H7 (cell line): ENCODE measurements around the gene GSG1L. TPM values are rescaled to one million over a fixed set of nuclear protein-coding genes. Genes with fewer than 3 reads are reported as not detected.

Experiments used
- DNase-seq: peaks from one replicate; pipeline ENCODE4 v3.0.0; 2012
- H3K27me3 ChIP-seq: 2 replicates; pipeline ENCODE4 v1.6.0; 2011; ENCODE audit warnings: mild to moderate bottlenecking, low read length; ENCODE audit not compliant: control insufficient read depth, insufficient read depth
- H3K36me3 ChIP-seq: replicated peaks from 2 replicates; pipeline ENCODE4 v1.5.1; 2011; ENCODE audit warnings: low read length; ENCODE audit not compliant: control insufficient read depth, insufficient read depth
- H3K4me3 ChIP-seq: 2 replicates; pipeline ENCODE4 v1.5.1; 2011; ENCODE audit warnings: low read depth, mild to moderate bottlenecking, control low read depth, low read length, moderate library complexity; ENCODE audit not compliant: insufficient read depth
- total RNA-seq: library from RNA; depleted of rRNA; stranded (reverse); fragments of >200 nt; shearing (Covaris generic); gene quantifications from 2 replicates; pipeline ENCODE4 v1.2.3, GENCODE V29; 2014

Gene GSG1L
- total RNA-seq, 1 experiment from 2014 or later = not detected

GRCh38 chr16:27862953-27863352 lies 200.6 kb downstream of the GSG1L start:
- DNase-seq = no peak

GRCh38 chr16:27860091-27860490 lies 203.4 kb downstream of the GSG1L start:
- no peaks in the 10 kb centered on the region for H3K36me3 ChIP-seq
- H3K27me3 ChIP-seq = no peaks in the 10 kb centered on the region
- no peak overlapping the region for H3K4me3 ChIP-seq
- no peak for DNase-seq

More at GRCh38 chr16:27862953-27863352, 200.6 kb downstream of the GSG1L start:
- Histone ChIP-seq H3K4me3 (no peak overlapping the region), H3K36me3 (no peaks in the 10 kb centered on the region), H3K27me3 (no peaks in the 10 kb centered on the region)

GRCh38 chr16:27859020-27859419 lies 204.5 kb downstream of the GSG1L start:
- peak; percentile 70 for DNase-seq
- H3K4me3 ChIP-seq = no peak overlapping the region
- no peaks in the 10 kb centered on the region for H3K27me3 ChIP-seq
- no peaks in the 10 kb centered on the region for H3K36me3 ChIP-seq

GRCh38 chr16:27853651-27854050 lies 209.9 kb downstream of the GSG1L start:
- Histone ChIP-seq H3K27me3 (no peaks in the 10 kb centered on the region), H3K4me3 (no peak overlapping the region), H3K36me3 (no peaks in the 10 kb centered on the region)
- DNase-seq = no peak

- Histone ChIP-seq H3K4me3 (no peak overlapping the region), H3K36me3 (no peaks in the 10 kb centered on the region), H3K27me3 (no peaks in the 10 kb centered on the region)
- DNase-seq = no peak
Measured at GRCh38 chr16:27853101-27853500, 210.4 kb downstream of the GSG1L start.

- Histone ChIP-seq H3K27me3 (no peaks in the 10 kb centered on the region), H3K4me3 (no peak overlapping the region), H3K36me3 (no peaks in the 10 kb centered on the region)
- no peak for DNase-seq
Measured at GRCh38 chr16:27852681-27853080, 210.8 kb downstream of the GSG1L start.

- Histone ChIP-seq H3K4me3 (no peak overlapping the region), H3K27me3 (no peaks in the 10 kb centered on the region), H3K36me3 (no peaks in the 10 kb centered on the region)
Measured at GRCh38 chr16:27852116-27852515, 211.4 kb downstream of the GSG1L start.

GRCh38 chr16:27851586-27851985 lies 211.9 kb downstream of the GSG1L start:
- no peaks in the 10 kb centered on the region for H3K36me3 ChIP-seq
- H3K27me3 ChIP-seq = no peaks in the 10 kb centered on the region
- no peak overlapping the region for H3K4me3 ChIP-seq
- no peak for DNase-seq

More at GRCh38 chr16:27852116-27852515, 211.4 kb downstream of the GSG1L start:
- no peak for DNase-seq

GRCh38 chr16:27849621-27850020 lies 213.9 kb downstream of the GSG1L start:
- DNase-seq = no peak
- no peak overlapping the region for H3K4me3 ChIP-seq
- no peaks in the 10 kb centered on the region for H3K27me3 ChIP-seq
- H3K36me3 ChIP-seq = no peaks in the 10 kb centered on the region

GRCh38 chr16:27847030-27847550 lies 216.4 kb downstream of the GSG1L start:
- no peaks in the 10 kb centered on the region for H3K27me3 ChIP-seq
- H3K4me3 ChIP-seq = no peak overlapping the region
- H3K36me3 ChIP-seq = no peaks in the 10 kb centered on the region
- DNase-seq = no peak

- H3K27me3 ChIP-seq = no peaks in the 10 kb centered on the region
- DNase-seq = no peak
- H3K36me3 ChIP-seq = no peaks in the 10 kb centered on the region
- H3K4me3 ChIP-seq = no peak overlapping the region
Measured at GRCh38 chr16:27844826-27845225, 218.7 kb downstream of the GSG1L start.

- H3K36me3 ChIP-seq = no peaks in the 10 kb centered on the region
- no peak for DNase-seq
- H3K27me3 ChIP-seq = no peaks in the 10 kb centered on the region
Measured at GRCh38 chr16:27843800-27844199, 219.7 kb downstream of the GSG1L start.

GRCh38 chr16:27841911-27842310 lies 221.6 kb downstream of the GSG1L start:
- Histone ChIP-seq H3K27me3 (no peaks in the 10 kb centered on the region), H3K36me3 (no peaks in the 10 kb centered on the region), H3K4me3 (no peak overlapping the region)
- no peak for DNase-seq

More at GRCh38 chr16:27843800-27844199, 219.7 kb downstream of the GSG1L start:
- no peak overlapping the region for H3K4me3 ChIP-seq

- no peaks in the 10 kb centered on the region for H3K27me3 ChIP-seq
- DNase-seq = no peak
- no peak overlapping the region for H3K4me3 ChIP-seq
- no peaks in the 10 kb centered on the region for H3K36me3 ChIP-seq
Measured at GRCh38 chr16:27841061-27841801, 222.3 kb downstream of the GSG1L start.

GRCh38 chr16:27840311-27841060 lies 223.0 kb downstream of the GSG1L start:
- DNase-seq = no peak
- no peak overlapping the region for H3K4me3 ChIP-seq
- H3K36me3 ChIP-seq = no peaks in the 10 kb centered on the region
- no peaks in the 10 kb centered on the region for H3K27me3 ChIP-seq
